Adrenal gland (tissue), 5 donors: ENCODE results near the gene WDR13.

Experiments
- CTCF ChIP-seq, 6 experiments: fragments of 450-650 bp in 4 of 6; fragments of 200-600 bp in 2 of 6; sonication (generic) in 1 of 6; IDR thresholded peaks; 1 replicate in 5 of 6; 2 replicates in 1 of 6; pipeline versions ENCODE4 v1.5.1 to v1.8.0; 2016 to 2021; ENCODE audit warnings: antibody characterized with exemption in 6 of 6, mild to moderate bottlenecking in 2 of 6, moderate library complexity in 1 of 6
- POLR2A ChIP-seq, 2 donors: fragments of 450-650 bp; IDR thresholded peaks; one replicate each; pipeline ENCODE4 v1.6.1; 2017; ENCODE audit warnings: antibody characterized with exemption in 2 of 2, mild to moderate bottlenecking in 2 of 2, moderate library complexity in 1 of 2
- donor health status: DM: no; HTN: no; CAD: no.

DNA sequence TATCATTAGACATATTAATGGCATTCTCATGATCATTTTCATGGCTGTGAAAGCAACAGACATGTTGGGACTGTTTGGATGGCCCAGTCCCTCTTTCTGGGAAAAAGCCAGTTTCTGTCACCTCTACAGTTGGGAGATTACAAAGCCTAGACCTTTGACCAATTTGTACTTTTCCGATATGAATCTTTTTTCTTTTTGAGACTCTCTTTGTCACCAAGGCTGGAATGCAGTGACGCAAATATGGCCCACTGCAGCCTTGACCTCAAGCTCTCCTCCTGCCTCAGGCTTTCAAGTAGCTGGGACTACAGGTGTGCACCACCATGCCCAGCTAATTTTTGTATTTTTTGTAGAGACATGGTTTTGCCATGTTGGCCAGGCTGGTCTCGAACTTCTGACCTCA, 48.4 kb upstream of the WDR13 start:
- TF ChIP-seq CTCF (IDR thresholded peaks at IDR 0.05) (no peak), POLR2A (IDR thresholded peaks at IDR 0.05) (no peak)
